ENCODE results near the gene C6orf58.

C6orf58 gene

GRCh38 chr6:127576874-127577273, at the start of gene C6orf58:
Gene C6orf58, plus strand, starts transcription at chr6:127577174. Its CDS starts 12 bp downstream, at chr6:127577186.
- Histone ChIP-seq H3K4me1 (ENCODE audit: control insufficient read depth, insufficient read depth, low read length) (no peaks in the 10 kb centered on the region), H3K9me3 (ENCODE audit: control insufficient read depth in 2 of 2, low read length in 2 of 2) (no peaks in the 10 kb centered on the region), H3K36me3 (ENCODE audit: control insufficient read depth in 2 of 2, insufficient read depth in 2 of 2, low read length in 2 of 2) (no peaks in the 10 kb centered on the region), H3K4me3 (ENCODE audit: low read length in 2 of 2) (no peak within 1 kb of the TSS), H3K9ac (ENCODE audit: low read length in 2 of 2) (no peak within 1 kb of the TSS), H3K27ac (ENCODE audit: low read length) (no peak within 1 kb of the TSS), H3K27me3 (ENCODE audit: control insufficient read depth in 1 of 2, insufficient read depth in 2 of 2, low read length in 2 of 2) (no peaks in the 10 kb centered on the region)

- H3K27ac ChIP-seq (ENCODE audit: low read length), result no peak overlapping the region
- H3K4me1 ChIP-seq (ENCODE audit: control insufficient read depth, insufficient read depth, low read length), result no peaks in the 10 kb centered on the region
- no peak overlapping the region for H3K4me3 ChIP-seq (ENCODE audit: low read length in 2 of 2)
- H3K36me3 ChIP-seq (ENCODE audit: control insufficient read depth in 2 of 2, insufficient read depth in 2 of 2, low read length in 2 of 2), result no peaks in the 10 kb centered on the region
- H3K9me3 ChIP-seq (ENCODE audit: control insufficient read depth in 2 of 2, low read length in 2 of 2), result no peaks in the 10 kb centered on the region
- H3K27me3 ChIP-seq (ENCODE audit: control insufficient read depth in 1 of 2, insufficient read depth in 2 of 2, low read length in 2 of 2), result no peaks in the 10 kb centered on the region
- no peak overlapping the region for H3K9ac ChIP-seq (ENCODE audit: low read length in 2 of 2)
Observed at GRCh38 chr6:127533011-127533410, 44.0 kb upstream of the C6orf58 start.

GRCh38 chr6:127533736-127534135, 43.2 kb upstream of the C6orf58 start:
- Histone ChIP-seq H3K36me3 (ENCODE audit: control insufficient read depth in 2 of 2, insufficient read depth in 2 of 2, low read length in 2 of 2) (no peaks in the 10 kb centered on the region), H3K4me3 (ENCODE audit: low read length in 2 of 2) (no peak overlapping the region), H3K27ac (ENCODE audit: low read length) (no peak overlapping the region), H3K9ac (ENCODE audit: low read length in 2 of 2) (no peak overlapping the region), H3K9me3 (ENCODE audit: control insufficient read depth in 2 of 2, low read length in 2 of 2) (no peaks in the 10 kb centered on the region), H3K27me3 (ENCODE audit: control insufficient read depth in 1 of 2, insufficient read depth in 2 of 2, low read length in 2 of 2) (no peaks in the 10 kb centered on the region), H3K4me1 (ENCODE audit: control insufficient read depth, insufficient read depth, low read length) (no peaks in the 10 kb centered on the region)

GRCh38 chr6:127538750-127539264, 38.2 kb upstream of the C6orf58 start:
- Histone ChIP-seq H3K36me3 (ENCODE audit: control insufficient read depth in 2 of 2, insufficient read depth in 2 of 2, low read length in 2 of 2) (no peaks in the 10 kb centered on the region), H3K27ac (ENCODE audit: low read length) (no peak overlapping the region), H3K9ac (ENCODE audit: low read length in 2 of 2) (no peak overlapping the region), H3K9me3 (ENCODE audit: control insufficient read depth in 2 of 2, low read length in 2 of 2) (no peaks in the 10 kb centered on the region), H3K4me1 (ENCODE audit: control insufficient read depth, insufficient read depth, low read length) (no peaks in the 10 kb centered on the region), H3K27me3 (ENCODE audit: control insufficient read depth in 1 of 2, insufficient read depth in 2 of 2, low read length in 2 of 2) (no peaks in the 10 kb centered on the region), H3K4me3 (ENCODE audit: low read length in 2 of 2) (no peak overlapping the region)

GRCh38 chr6:127539272-127539671, 37.7 kb upstream of the C6orf58 start:
- no peaks in the 10 kb centered on the region for H3K36me3 ChIP-seq (ENCODE audit: control insufficient read depth in 2 of 2, insufficient read depth in 2 of 2, low read length in 2 of 2)
- H3K4me1 ChIP-seq (ENCODE audit: control insufficient read depth, insufficient read depth, low read length), result no peaks in the 10 kb centered on the region
- H3K9me3 ChIP-seq (ENCODE audit: control insufficient read depth in 2 of 2, low read length in 2 of 2), result no peaks in the 10 kb centered on the region
- H3K27me3 ChIP-seq (ENCODE audit: control insufficient read depth in 1 of 2, insufficient read depth in 2 of 2, low read length in 2 of 2), result no peaks in the 10 kb centered on the region
- no peak overlapping the region for H3K9ac ChIP-seq (ENCODE audit: low read length in 2 of 2)
- no peak overlapping the region for H3K4me3 ChIP-seq (ENCODE audit: low read length in 2 of 2)
- no peak overlapping the region for H3K27ac ChIP-seq (ENCODE audit: low read length)

- no peak overlapping the region for H3K9ac ChIP-seq (ENCODE audit: low read length in 2 of 2)
- H3K4me1 ChIP-seq (ENCODE audit: control insufficient read depth, insufficient read depth, low read length), result no peaks in the 10 kb centered on the region
- H3K9me3 ChIP-seq (ENCODE audit: control insufficient read depth in 2 of 2, low read length in 2 of 2), result no peaks in the 10 kb centered on the region
- H3K27ac ChIP-seq (ENCODE audit: low read length), result no peak overlapping the region
- H3K4me3 ChIP-seq (ENCODE audit: low read length in 2 of 2), result no peak overlapping the region
- H3K27me3 ChIP-seq (ENCODE audit: control insufficient read depth in 1 of 2, insufficient read depth in 2 of 2, low read length in 2 of 2), result no peaks in the 10 kb centered on the region
- H3K36me3 ChIP-seq (ENCODE audit: control insufficient read depth in 2 of 2, insufficient read depth in 2 of 2, low read length in 2 of 2), result no peaks in the 10 kb centered on the region
Observed at GRCh38 chr6:127547215-127547614, 29.8 kb upstream of the C6orf58 start.

GRCh38 chr6:127547904-127548649, 28.9 kb upstream of the C6orf58 start:
- Histone ChIP-seq H3K4me3 (ENCODE audit: low read length in 2 of 2) (no peak overlapping the region), H3K27ac (ENCODE audit: low read length) (no peak overlapping the region), H3K27me3 (ENCODE audit: control insufficient read depth in 1 of 2, insufficient read depth in 2 of 2, low read length in 2 of 2) (no peaks in the 10 kb centered on the region)

GRCh38 chr6:127550403-127550802, 26.6 kb upstream of the C6orf58 start:
- no peak overlapping the region for H3K9ac ChIP-seq (ENCODE audit: low read length in 2 of 2)
- no peak overlapping the region for H3K4me3 ChIP-seq (ENCODE audit: low read length in 2 of 2)
- H3K27me3 ChIP-seq (ENCODE audit: control insufficient read depth in 1 of 2, insufficient read depth in 2 of 2, low read length in 2 of 2), result no peaks in the 10 kb centered on the region
- H3K27ac ChIP-seq (ENCODE audit: low read length), result no peak overlapping the region
- H3K4me1 ChIP-seq (ENCODE audit: control insufficient read depth, insufficient read depth, low read length), result no peaks in the 10 kb centered on the region
- no peaks in the 10 kb centered on the region for H3K9me3 ChIP-seq (ENCODE audit: control insufficient read depth in 2 of 2, low read length in 2 of 2)
- no peaks in the 10 kb centered on the region for H3K36me3 ChIP-seq (ENCODE audit: control insufficient read depth in 2 of 2, insufficient read depth in 2 of 2, low read length in 2 of 2)

More at GRCh38 chr6:127547904-127548649, 28.9 kb upstream of the C6orf58 start:
- Histone ChIP-seq H3K9ac (ENCODE audit: low read length in 2 of 2) (no peak overlapping the region), H3K9me3 (ENCODE audit: control insufficient read depth in 2 of 2, low read length in 2 of 2) (no peaks in the 10 kb centered on the region), H3K36me3 (ENCODE audit: control insufficient read depth in 2 of 2, insufficient read depth in 2 of 2, low read length in 2 of 2) (no peaks in the 10 kb centered on the region), H3K4me1 (ENCODE audit: control insufficient read depth, insufficient read depth, low read length) (no peaks in the 10 kb centered on the region)

- Histone ChIP-seq H3K4me1 (ENCODE audit: control insufficient read depth, insufficient read depth, low read length) (no peaks in the 10 kb centered on the region), H3K27ac (ENCODE audit: low read length) (no peak overlapping the region), H3K4me3 (ENCODE audit: low read length in 2 of 2) (no peak overlapping the region), H3K9ac (ENCODE audit: low read length in 2 of 2) (no peak overlapping the region), H3K27me3 (ENCODE audit: control insufficient read depth in 1 of 2, insufficient read depth in 2 of 2, low read length in 2 of 2) (no peaks in the 10 kb centered on the region), H3K36me3 (ENCODE audit: control insufficient read depth in 2 of 2, insufficient read depth in 2 of 2, low read length in 2 of 2) (no peaks in the 10 kb centered on the region), H3K9me3 (ENCODE audit: control insufficient read depth in 2 of 2, low read length in 2 of 2) (no peaks in the 10 kb centered on the region)
Observed at GRCh38 chr6:127554435-127555006, 22.5 kb upstream of the C6orf58 start.

- H3K36me3 ChIP-seq (ENCODE audit: control insufficient read depth in 2 of 2, insufficient read depth in 2 of 2, low read length in 2 of 2), result no peaks in the 10 kb centered on the region
Observed at GRCh38 chr6:127561660-127562059, 15.3 kb upstream of the C6orf58 start.

GRCh38 chr6:127564761-127565160, 12.2 kb upstream of the C6orf58 start:
- Histone ChIP-seq H3K4me3 (ENCODE audit: low read length in 2 of 2) (no peak overlapping the region), H3K36me3 (ENCODE audit: control insufficient read depth in 2 of 2, insufficient read depth in 2 of 2, low read length in 2 of 2) (no peaks in the 10 kb centered on the region), H3K9me3 (ENCODE audit: control insufficient read depth in 2 of 2, low read length in 2 of 2) (no peaks in the 10 kb centered on the region), H3K4me1 (ENCODE audit: control insufficient read depth, insufficient read depth, low read length) (no peaks in the 10 kb centered on the region), H3K27ac (ENCODE audit: low read length) (no peak overlapping the region), H3K9ac (ENCODE audit: low read length in 2 of 2) (no peak overlapping the region), H3K27me3 (ENCODE audit: control insufficient read depth in 1 of 2, insufficient read depth in 2 of 2, low read length in 2 of 2) (no peaks in the 10 kb centered on the region)

More at GRCh38 chr6:127561660-127562059, 15.3 kb upstream of the C6orf58 start:
- H3K27ac ChIP-seq (ENCODE audit: low read length), result no peak overlapping the region
- no peaks in the 10 kb centered on the region for H3K4me1 ChIP-seq (ENCODE audit: control insufficient read depth, insufficient read depth, low read length)
- H3K9me3 ChIP-seq (ENCODE audit: control insufficient read depth in 2 of 2, low read length in 2 of 2), result no peaks in the 10 kb centered on the region
- H3K27me3 ChIP-seq (ENCODE audit: control insufficient read depth in 1 of 2, insufficient read depth in 2 of 2, low read length in 2 of 2), result no peaks in the 10 kb centered on the region
- H3K9ac ChIP-seq (ENCODE audit: low read length in 2 of 2), result no peak overlapping the region
- H3K4me3 ChIP-seq (ENCODE audit: low read length in 2 of 2), result no peak overlapping the region
